Ectodermal cell (in vitro differentiated cells): Measurements from ENCODE around the gene RCAN2. TPM values are rescaled to one million over a fixed set of nuclear protein-coding genes. Genes with fewer than 3 reads are reported as not detected.

Experiments used
- H3K27ac ChIP-seq: 2 replicates; pipeline ENCODE4 v1.7.0; 2013; ENCODE audit warnings: mild to moderate bottlenecking, low read depth, low read length; ENCODE audit not compliant: insufficient read depth, poor library complexity, severe bottlenecking
- H3K27me3 ChIP-seq: 2 replicates; pipeline ENCODE4 v1.7.0; 2013; ENCODE audit warnings: mild to moderate bottlenecking, low read length; ENCODE audit not compliant: insufficient read depth, control insufficient read depth, poor library complexity, severe bottlenecking
- H3K36me3 ChIP-seq: one replicate; pipeline ENCODE4 v1.7.0; 2013; ENCODE audit warnings: low read length; ENCODE audit not compliant: control insufficient read depth, insufficient read depth
- H3K4me1 ChIP-seq: one replicate; pipeline ENCODE4 v1.7.0; 2013; ENCODE audit warnings: low read length; ENCODE audit not compliant: control insufficient read depth, insufficient read depth
- H3K4me3 ChIP-seq: 2 replicates; pipeline ENCODE4 v1.7.0; 2013; ENCODE audit warnings: low read depth, low read length, control low read depth; ENCODE audit not compliant: insufficient read depth
- H3K9me3 ChIP-seq: 2 replicates; pipeline ENCODE4 v1.7.0; 2013; ENCODE audit warnings: mild to moderate bottlenecking, low read length, moderate library complexity; ENCODE audit not compliant: control insufficient read depth
- WGBS, 2 experiments: methylation state at CpG; one replicate each; pipeline ENCODE4 v1.1.7; 2013; ENCODE audit warnings: missing lambda C conversion rate in 2 of 2; 5-methylcytosine and 5-hydroxymethylcytosine counted together
- polyA plus RNA-seq, 4 experiments: library from polyadenylated mRNA; stranded (reverse); fragments of 50-300 nt; gene quantifications; one replicate each; pipeline ENCODE4 v1.2.3, GENCODE V29; 2013

The RCAN2 gene
- 11.0 TPM for polyA plus RNA-seq (2013, experiment 1 of 4)
- 14.3 TPM for polyA plus RNA-seq (2013, experiment 2 of 4)
- polyA plus RNA-seq (2013, experiment 3 of 4): 8.3 TPM
- polyA plus RNA-seq (2013, experiment 4 of 4): 9.4 TPM

DNA sequence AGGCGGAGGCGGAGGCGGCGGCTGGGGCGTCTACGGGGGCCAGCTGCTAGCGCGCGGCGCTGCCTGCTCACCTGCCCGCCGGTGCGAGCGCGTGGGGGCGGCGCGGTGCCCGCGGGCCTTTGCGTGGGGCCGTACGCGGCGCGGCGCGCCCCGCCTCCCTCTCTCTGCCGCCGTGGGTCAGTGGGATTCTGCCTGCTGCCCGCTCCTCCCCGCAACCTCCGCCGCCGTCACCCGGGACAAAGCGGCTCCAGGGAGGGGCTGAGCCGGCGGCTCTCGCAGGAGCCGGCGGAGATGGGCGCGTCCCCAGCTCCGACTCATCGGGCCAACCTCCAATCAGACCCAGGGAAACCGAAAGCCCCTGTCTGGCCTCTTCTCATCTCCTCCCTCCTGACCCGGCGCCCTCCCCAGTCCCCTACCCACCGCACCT lies at the start of gene RCAN2:
Gene RCAN2 (minus strand): TSS at position 249 of the 427 bp plus-strand sequence.
- peaks cover 42% of the 10 kb centered on the region for H3K27me3 ChIP-seq
- WGBS, 2 experiments: 0% methylated on average over 51 of the region's 51 CpGs

DNA sequence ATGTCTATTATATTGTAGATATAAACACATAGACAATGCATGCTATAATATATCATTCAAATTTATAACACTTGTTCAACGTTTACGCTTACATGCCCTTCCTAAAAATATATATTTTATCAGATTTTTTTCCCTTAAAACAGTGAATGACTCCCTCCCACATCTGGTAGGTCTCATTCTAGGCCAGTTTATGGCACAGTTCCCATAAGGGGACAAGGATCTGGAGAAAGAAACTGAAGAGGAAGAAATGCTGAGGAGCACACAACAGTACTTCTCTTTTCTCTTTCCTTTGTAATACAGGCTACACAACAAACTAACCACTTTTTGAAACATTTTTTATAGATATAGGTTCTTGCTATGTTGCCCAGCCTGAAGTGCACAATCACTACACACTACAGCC lies 48.6 kb upstream of the RCAN2 start:
- no peaks in the 10 kb centered on the region for H3K4me1 ChIP-seq
- no peak overlapping the region for H3K4me3 ChIP-seq
- no peaks in the 10 kb centered on the region for H3K36me3 ChIP-seq
- no peaks in the 10 kb centered on the region for H3K27me3 ChIP-seq
- H3K27ac ChIP-seq: no peak overlapping the region
- 86 to 100% methylated on average over 2 of the region's 2 CpGs for WGBS, 2 experiments
- no peaks in the 10 kb centered on the region for H3K9me3 ChIP-seq

More for the DNA sequence above, at the start of gene RCAN2:
- Histone ChIP-seq H3K9me3 (no peaks in the 10 kb centered on the region), H3K4me3 (peak within 1 kb of the TSS; percentile 64), H3K27ac (peak within 1 kb of the TSS; percentile 38), H3K4me1 (no peaks in the 10 kb centered on the region), H3K36me3 (no peaks in the 10 kb centered on the region)

DNA sequence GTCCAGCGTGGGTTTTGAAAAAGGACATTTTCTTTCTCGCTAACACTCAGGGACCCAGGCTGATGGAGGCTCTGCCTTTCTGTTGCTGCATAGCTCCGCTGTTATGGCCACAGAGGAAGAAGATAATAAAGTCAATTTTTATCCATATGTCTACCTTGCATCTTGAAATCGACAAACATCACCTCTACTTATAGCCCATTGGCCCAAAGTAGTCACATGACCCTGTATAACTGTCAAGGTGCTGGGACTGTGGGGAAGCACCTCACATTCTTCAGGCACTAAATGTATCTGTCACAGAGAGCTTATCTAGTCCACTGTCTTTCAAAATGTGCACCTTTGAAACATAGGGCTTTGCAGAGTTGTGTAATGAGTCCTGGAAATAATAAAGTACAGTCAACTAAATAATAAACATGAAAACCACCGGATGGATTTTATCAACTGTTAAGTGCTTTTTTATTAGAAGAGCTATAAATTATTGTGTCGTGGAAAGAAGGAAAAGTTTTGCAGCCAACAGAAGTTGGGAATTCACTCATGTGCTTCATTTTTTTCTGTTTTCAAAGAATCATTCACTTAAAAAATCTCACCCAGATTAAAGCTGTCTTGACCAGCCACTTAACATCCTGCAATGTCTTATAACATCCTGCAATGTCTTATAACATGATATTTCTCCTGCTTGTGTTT lies 47.7 kb upstream of the RCAN2 start:
- Histone ChIP-seq H3K4me3 (no peak overlapping the region), H3K36me3 (no peaks in the 10 kb centered on the region), H3K27ac (no peak overlapping the region), H3K9me3 (no peaks in the 10 kb centered on the region), H3K4me1 (no peaks in the 10 kb centered on the region), H3K27me3 (no peaks in the 10 kb centered on the region)
- 80% methylated on average over 6 of the region's 6 CpGs for WGBS, 2 experiments

DNA sequence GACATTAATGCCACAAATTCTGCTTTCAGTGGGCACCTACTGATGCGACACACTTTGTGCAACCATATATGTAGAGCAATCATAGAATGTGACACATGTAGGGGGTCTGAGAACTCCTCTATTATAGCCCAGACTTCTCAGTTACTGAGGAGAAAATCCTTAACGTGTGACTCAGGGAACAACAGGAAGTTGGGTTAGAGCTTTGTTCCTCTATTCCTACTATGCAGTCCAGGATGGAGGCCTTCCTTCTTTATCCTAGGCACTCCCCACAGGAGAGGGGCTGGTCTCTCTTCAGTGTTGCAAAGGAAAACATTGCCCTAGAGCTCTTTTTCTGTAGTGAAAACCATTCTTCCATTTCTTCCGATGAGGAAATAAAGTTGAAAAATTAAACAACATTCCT lies 39.6 kb upstream of the RCAN2 start:
- WGBS, 2 experiments: 67 to 75% methylated on average over 3 of the region's 3 CpGs
- no peaks in the 10 kb centered on the region for H3K27me3 ChIP-seq
- no peak overlapping the region for H3K27ac ChIP-seq
- H3K9me3 ChIP-seq: no peaks in the 10 kb centered on the region
- H3K36me3 ChIP-seq: no peaks in the 10 kb centered on the region
- H3K4me3 ChIP-seq: no peak overlapping the region
- no peaks in the 10 kb centered on the region for H3K4me1 ChIP-seq

DNA sequence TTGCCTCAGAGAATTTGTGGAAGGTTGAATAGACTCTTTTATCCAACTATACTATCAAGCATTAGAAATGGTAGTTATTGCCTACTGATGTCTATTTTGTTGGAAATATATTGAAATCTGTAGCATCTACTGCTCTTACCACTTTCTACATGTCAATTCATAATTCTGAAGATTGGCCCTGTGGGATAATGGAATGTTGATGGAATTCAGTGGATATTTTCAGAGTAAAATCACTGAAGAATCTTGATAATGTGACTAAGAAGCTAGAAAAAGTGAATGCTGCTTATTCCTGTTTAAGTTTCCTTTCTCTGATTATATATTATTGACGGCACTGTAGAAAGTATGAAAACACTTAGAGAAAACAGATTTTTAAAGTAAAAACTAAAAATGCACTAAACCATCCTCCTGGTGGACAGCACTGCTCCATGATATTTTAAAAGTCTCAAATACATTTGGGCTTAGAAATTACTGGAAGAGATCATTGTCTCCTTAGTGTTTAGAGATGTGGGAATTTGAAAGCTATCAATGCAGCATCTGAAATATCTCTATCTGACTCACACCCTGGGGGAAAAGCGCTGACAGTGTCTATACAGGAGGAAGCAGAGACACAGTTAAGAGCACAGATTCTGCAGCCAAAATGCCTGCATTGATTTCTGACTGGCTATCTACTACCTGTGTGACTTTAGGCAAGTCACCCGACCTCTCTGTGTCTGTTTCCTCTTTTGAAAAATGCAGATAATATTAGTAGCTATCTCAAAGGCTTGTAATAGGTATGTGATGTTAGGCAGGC lies 37.9 kb upstream of the RCAN2 start:
- Histone ChIP-seq H3K4me3 (no peak overlapping the region), H3K27me3 (no peaks in the 10 kb centered on the region), H3K36me3 (no peaks in the 10 kb centered on the region), H3K9me3 (no peaks in the 10 kb centered on the region), H3K4me1 (no peaks in the 10 kb centered on the region), H3K27ac (no peak overlapping the region)
- WGBS, 2 experiments: 86 to 91% methylated on average over 2 of the region's 3 CpGs

DNA sequence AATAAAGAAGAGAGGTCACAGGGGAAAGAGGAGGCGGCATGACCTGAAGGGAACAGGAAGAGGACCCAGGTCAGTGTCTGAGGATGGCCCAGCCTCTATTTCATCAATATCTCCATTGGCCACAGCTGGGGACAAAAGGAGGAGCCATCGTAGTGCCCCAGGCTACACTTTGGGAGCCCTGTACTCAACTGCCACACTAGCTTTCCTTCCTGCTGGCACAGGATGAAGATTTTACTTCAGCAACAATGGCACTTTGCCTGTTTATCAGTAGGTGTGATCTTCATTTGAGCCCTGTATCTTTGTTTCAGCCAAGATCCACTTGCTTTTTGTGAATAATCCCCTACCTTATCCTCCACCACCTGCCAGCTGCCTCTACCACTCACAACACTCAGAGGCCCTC lies 35.4 kb upstream of the RCAN2 start:
- Histone ChIP-seq H3K4me3 (no peak overlapping the region), H3K9me3 (no peaks in the 10 kb centered on the region), H3K36me3 (no peaks in the 10 kb centered on the region), H3K4me1 (no peaks in the 10 kb centered on the region), H3K27ac (no peak overlapping the region), H3K27me3 (no peaks in the 10 kb centered on the region)
- WGBS, 2 experiments: 85 to 93% methylated on average over 2 of the region's 2 CpGs

DNA sequence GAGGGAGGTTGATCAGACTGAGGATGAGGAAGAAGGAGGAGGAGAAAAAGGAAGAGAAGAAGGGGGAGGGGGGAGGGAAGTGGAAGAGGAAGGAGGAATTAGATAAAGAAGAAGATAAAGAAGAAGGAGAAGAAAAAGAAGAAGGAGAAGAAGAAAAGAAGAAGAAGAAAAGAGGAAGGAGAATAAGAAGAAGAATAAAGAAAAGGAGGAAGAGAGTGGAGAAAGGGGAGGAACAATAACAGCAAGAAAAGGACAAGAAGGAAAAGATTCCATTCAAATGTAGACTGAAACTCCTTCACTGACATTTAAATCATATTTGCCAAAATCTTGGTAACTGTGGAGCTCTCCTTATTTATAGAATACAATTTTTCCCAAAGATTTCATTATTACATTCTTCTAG lies 34.3 kb upstream of the RCAN2 start:
- H3K9me3 ChIP-seq: no peaks in the 10 kb centered on the region
- no peak overlapping the region for H3K4me3 ChIP-seq
- no peaks in the 10 kb centered on the region for H3K36me3 ChIP-seq
- no peaks in the 10 kb centered on the region for H3K27me3 ChIP-seq
- no peak overlapping the region for H3K27ac ChIP-seq
- H3K4me1 ChIP-seq: no peaks in the 10 kb centered on the region

DNA sequence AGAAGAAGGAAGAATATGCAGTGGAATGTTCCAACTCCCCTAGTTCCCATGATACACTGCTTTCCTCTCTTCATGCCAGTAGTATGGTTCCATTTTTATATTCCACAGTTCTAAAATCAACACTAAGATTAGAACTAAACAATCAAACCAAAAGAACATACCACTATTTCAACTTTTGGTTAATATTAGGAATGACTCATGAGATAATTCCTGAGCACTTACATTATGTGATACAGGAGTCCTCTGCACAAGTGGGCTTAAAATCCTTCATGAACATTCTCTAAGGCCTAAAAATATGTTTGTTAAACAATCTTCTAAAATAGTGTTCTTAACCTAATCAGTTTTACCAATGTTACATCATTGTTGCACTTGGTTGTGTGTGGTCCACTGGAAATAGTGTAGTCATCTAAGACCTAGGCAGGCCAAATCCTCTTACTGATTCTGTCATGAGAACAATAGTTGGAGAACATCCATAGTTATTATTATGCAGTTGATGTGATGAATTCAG lies 30.3 kb upstream of the RCAN2 start:
- Histone ChIP-seq H3K4me1 (no peaks in the 10 kb centered on the region), H3K4me3 (no peak overlapping the region), H3K36me3 (no peaks in the 10 kb centered on the region), H3K27ac (no peak overlapping the region), H3K27me3 (no peaks in the 10 kb centered on the region), H3K9me3 (no peaks in the 10 kb centered on the region)

DNA sequence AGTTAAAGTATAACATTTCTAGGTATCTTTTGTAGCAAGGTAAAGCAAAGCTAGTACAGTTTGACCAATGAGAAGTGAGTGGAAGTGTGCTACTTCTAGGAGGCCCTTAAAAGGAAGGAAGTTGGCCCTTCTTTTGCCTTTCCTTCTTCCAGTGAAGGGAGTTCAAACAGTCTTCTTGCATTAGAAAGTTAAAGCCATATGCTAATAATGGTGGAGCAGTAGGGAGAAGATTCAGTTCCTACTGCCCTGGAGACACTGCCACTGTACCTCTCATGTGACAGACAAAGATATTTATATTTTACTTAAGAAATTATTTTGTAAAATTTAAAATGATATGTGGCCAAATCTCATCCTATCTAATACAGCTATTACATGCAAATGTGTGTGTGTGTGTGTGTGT lies 26.0 kb upstream of the RCAN2 start:
- H3K36me3 ChIP-seq: no peaks in the 10 kb centered on the region
- H3K9me3 ChIP-seq: no peaks in the 10 kb centered on the region
- H3K4me3 ChIP-seq: no peak overlapping the region
- no peaks in the 10 kb centered on the region for H3K27me3 ChIP-seq
- H3K27ac ChIP-seq: no peak overlapping the region
- no peaks in the 10 kb centered on the region for H3K4me1 ChIP-seq

DNA sequence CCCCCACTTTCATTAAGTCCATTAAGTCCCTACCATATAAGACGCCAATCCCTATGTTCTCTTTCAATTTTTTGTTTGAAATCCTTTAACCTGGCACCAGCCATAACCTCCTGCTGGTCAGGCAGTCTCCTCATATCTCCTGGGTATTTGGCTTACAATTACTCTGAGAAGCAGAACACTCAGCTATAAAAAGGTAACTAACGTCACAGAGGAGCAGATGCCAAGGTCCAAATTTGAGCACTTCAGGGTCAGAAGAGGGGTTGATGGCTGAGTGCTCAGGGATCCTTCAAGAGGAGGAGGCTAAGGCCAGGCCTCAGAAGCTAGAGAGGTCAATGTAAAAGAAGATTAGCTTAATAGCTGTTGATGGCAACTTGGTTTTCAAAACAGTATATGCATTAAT lies 22.3 kb upstream of the RCAN2 start:
- no peaks in the 10 kb centered on the region for H3K9me3 ChIP-seq
- no peaks in the 10 kb centered on the region for H3K27me3 ChIP-seq
- H3K36me3 ChIP-seq: no peaks in the 10 kb centered on the region
- no peak overlapping the region for H3K4me3 ChIP-seq
- no peaks in the 10 kb centered on the region for H3K4me1 ChIP-seq
- 90 to 92% methylated on average over 2 of the region's 2 CpGs for WGBS, 2 experiments
- H3K27ac ChIP-seq: no peak overlapping the region
